GM13977 (cell line): ENCODE measurements around the gene TXNRD1.

Experiments
- DNase-seq: peaks from one replicate; pipeline ENCODE4 v3.0.0; 2012; ENCODE audit warnings: low spot score
- in situ Hi-C: fragments of 300-500 bp; cut with MboI; formaldehyde crosslinking; loops from one replicate; pipeline ENCODE4 v1.12.0; 2022; ENCODE audit warnings: low sequenced_read_pairs, low pct_unique_long_range_greater_than_20kb, mixed read lengths, inconsistent platforms; ENCODE audit not compliant: unreplicated experiment
- TF ChIP-seq, protein P1 (sequence below): IDR thresholded peaks from 2 replicates; pipeline ENCODE4 v1.5.1; 2012; ENCODE audit warnings: mild to moderate bottlenecking, control low read depth; ENCODE audit not compliant: insufficient read depth; ENCODE audit errors: extremely low read depth, missing control alignments

TXNRD1 gene

DNA sequence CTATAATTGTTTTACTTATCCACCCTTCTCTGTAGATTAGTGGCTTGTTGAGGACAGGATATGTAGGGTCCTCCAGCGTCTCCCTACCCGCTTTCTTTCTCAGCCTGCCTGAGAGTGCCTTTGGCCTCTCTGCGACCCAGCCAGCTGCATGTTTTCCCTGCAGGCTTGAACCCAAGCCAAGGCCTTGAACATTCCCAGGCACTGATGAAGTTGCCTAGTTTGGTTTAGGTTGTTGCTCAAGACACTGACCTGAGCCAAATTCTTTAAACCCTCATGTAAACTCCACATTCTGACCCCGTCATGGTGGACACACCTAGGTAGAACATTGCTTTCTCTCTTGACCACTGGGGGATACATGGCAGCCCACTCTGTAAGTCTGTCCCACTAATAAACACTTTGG is 33.4 kb upstream of the TXNRD1 start:
- TF ChIP-seq, protein P1, sequence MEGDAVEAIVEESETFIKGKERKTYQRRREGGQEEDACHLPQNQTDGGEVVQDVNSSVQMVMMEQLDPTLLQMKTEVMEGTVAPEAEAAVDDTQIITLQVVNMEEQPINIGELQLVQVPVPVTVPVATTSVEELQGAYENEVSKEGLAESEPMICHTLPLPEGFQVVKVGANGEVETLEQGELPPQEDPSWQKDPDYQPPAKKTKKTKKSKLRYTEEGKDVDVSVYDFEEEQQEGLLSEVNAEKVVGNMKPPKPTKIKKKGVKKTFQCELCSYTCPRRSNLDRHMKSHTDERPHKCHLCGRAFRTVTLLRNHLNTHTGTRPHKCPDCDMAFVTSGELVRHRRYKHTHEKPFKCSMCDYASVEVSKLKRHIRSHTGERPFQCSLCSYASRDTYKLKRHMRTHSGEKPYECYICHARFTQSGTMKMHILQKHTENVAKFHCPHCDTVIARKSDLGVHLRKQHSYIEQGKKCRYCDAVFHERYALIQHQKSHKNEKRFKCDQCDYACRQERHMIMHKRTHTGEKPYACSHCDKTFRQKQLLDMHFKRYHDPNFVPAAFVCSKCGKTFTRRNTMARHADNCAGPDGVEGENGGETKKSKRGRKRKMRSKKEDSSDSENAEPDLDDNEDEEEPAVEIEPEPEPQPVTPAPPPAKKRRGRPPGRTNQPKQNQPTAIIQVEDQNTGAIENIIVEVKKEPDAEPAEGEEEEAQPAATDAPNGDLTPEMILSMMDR, result no peak
- in situ Hi-C loops, result loop anchor here (25.0 kb wide), 1 partner anchor 1205 kb away; no protein-coding TSS in a partner anchor
- DNase-seq, result no peak

DNA sequence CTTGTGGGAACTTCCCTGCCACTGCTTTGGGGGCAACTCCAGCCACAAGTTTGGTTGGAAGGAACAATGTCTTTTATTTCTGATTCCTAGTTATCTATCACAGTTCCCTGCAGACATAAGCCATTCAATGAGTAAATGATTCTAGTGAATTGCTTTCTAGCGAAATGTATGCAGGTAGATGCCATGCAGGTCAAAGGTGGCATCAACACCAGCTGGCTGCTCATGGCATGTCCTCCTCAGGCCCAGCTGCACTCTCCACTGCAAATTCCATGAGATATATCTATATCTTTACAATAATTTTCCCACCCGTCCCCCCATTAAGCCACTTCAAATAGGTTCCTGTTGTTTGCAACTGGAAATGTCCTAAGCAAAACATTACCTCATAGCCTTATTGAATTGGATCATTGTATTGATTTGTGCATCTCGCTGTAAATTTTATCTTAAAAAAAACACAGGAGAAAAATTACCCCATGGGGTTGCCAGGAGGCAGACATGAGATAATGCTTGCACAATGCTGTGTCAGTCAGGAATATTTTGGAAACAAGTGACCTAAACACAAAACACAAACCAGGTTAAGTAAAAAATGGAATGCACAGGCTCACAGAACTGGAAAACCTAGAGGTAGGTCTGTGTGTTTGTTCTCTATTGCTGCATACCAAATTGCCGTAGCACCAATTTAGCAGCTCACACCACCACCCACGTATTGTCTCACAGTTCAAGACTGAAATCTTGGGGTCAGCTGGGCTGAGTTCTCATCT is 32.8 kb upstream of the TXNRD1 start:
- in situ Hi-C loops, result loop anchor here (25.0 kb wide), 1 partner anchor 1205 kb away; no protein-coding TSS in a partner anchor
- DNase-seq, result no peak
- TF ChIP-seq, protein P1, result no peak

DNA sequence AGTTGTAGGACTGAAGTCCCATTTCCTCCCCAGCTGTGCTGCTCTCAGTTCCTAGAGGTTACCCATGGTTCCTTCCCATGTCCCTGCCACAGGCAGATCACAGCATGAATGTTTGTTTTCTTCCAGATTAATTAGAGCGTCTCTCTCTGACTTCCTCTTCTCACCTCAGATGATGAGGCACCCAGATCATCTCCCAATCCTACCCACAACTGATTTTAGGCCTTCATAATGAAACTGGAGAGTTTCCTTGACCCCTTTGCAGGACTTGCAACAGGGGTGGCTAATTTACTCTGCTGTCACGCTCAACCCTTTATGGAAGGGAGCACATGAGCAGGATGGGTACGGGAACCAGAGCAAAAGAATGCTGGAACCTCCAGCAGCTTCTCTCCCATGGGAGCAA is 32.1 kb upstream of the TXNRD1 start:
- no peak for DNase-seq
- in situ Hi-C loops, result loop anchor here (25.0 kb wide), 1 partner anchor 1204 kb away; no protein-coding TSS in a partner anchor
- TF ChIP-seq, protein P1, result no peak

DNA sequence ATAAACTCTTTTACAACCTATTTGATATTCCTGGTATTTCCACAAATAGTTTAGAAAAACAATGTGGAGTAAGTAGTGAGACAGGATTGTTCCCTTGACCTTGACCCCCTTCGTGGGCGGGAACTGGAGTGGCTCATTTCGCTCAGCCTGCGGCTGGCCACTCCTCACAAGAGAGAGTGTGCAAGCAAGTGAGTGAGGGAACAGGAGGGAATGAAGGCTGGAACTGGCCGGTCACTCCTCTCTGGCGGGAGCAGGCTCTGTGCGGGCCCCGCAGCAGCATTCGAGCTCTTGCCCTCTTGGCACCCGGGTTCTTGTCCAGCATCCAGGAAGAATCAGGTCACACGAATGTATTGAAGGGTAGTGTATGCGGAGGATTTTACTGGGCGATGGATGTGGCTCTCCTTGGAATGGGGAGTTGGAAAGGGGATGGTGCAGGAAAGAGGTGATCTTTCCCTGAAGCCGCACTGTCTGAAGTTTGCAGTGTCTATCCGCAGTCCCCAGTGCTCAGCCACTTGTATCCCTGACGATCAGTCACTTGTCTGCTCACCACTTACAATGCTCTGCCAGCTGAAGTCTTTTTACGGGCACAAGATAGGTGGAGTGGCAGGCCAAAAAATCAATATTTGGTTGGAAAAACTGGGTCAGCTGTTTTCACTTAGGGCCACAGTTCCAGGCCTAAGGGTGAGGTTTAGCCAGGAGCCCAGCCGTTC is 28.0 kb upstream of the TXNRD1 start:
- in situ Hi-C loops, result loop anchor here (25.0 kb wide), 1 partner anchor 1200 kb away; no protein-coding TSS in a partner anchor
- no peak for DNase-seq
- TF ChIP-seq, protein P1, result no peak

DNA sequence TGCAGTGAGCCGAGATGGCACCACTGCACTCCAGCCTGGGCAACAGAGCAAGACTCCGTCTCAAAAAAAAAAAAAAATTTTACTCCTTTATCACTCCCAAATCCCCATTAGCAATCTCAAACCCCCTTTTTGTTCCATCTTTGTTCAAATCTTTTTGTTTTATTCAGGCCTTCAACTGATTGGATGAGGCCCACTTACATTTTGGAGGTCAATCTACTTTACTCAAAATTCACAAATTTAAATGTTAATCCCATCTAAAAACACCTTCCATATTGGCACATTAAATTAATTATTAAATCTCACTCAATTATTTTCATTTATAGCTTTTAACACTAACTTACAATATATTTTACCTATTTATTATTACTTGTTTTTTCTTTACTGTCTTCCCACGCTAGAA is 27.0 kb upstream of the TXNRD1 start:
- in situ Hi-C loops, result loop anchor here (25.0 kb wide), 1 partner anchor 1199 kb away; no protein-coding TSS in a partner anchor
- no peak for DNase-seq
- TF ChIP-seq, protein P1, result no peak

DNA sequence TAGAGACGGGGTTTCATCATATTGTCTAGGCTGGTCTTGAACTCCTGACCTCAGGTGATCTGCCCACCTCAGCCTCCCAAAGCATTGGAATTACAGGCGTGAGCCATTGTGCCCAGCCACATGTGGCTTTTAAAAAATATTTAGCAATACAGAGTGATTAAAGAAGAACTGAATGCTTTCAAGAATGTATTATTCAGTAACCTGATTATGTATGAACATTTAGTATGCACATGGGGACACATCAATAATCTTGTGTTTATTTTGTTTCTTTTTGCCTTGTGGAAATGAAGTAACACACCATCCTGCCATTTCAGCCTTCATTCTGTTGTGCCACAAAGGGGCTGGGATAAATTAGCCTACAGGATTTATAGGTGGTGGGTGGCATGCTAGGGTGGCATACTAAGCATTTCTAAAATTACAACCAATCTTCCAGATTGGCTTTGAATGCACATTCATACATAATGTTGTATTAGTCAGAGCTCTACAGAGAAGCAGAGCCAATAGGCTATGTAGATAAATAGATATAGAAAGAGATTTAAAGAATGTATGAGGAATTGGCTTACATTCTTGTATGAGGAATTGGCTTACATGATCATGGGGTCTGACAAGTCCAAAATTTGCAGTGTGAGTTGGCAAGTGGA is 25.5 kb upstream of the TXNRD1 start:
- in situ Hi-C loops, result loop anchor here (25.0 kb wide), 1 partner anchor 1197 kb away; no protein-coding TSS in a partner anchor
- TF ChIP-seq, protein P1, result no peak
- DNase-seq, result no peak
